Uterus (tissue), 4 donors: ENCODE measurements around the gene CCL16. TPM values are rescaled to one million over a fixed set of nuclear protein-coding genes. Genes with fewer than 3 reads are reported as not detected.
"Not testable (repeated sequence)": the region's sequence is repeated elsewhere in the genome, so short reads cannot be mapped to it uniquely, and the experiment has no call there.

Source experiments
- DNase-seq, 2 donors: peaks; one replicate each; pipeline ENCODE4 v3.0.0-alpha.2; 2019 to 2020
- H3K27ac ChIP-seq, 2 donors: fragments of 200-600 bp; sonication (generic); 1 replicate in 1 of 2; 2 replicates in 1 of 2; pipeline ENCODE4 v1.5.1; 2016 to 2018
- H3K27me3 ChIP-seq, 2 donors: fragments of 200-600 bp; sonication (generic); one replicate each; pipeline ENCODE4 v1.5.1; 2018 to 2019; ENCODE audit warnings: control low read depth in 1 of 2
- H3K36me3 ChIP-seq, 2 donors: fragments of 200-600 bp; sonication (generic); one replicate each; pipeline ENCODE4 v1.5.1; 2019; ENCODE audit warnings: control low read depth in 1 of 2
- H3K4me1 ChIP-seq, 2 donors: fragments of 200-600 bp; sonication (generic); one replicate each; pipeline ENCODE4 v1.5.1; 2018 to 2019; ENCODE audit warnings: control low read depth in 1 of 2
- H3K4me3 ChIP-seq, 2 donors: fragments of 200-600 bp; sonication (generic); 1 replicate in 1 of 2; 2 replicates in 1 of 2; pipeline ENCODE4 v1.5.1; 2018 to 2019; ENCODE audit warnings: mild to moderate bottlenecking in 1 of 2
- H3K9me3 ChIP-seq, 2 donors: fragments of 200-600 bp; sonication (generic); one replicate each; pipeline ENCODE4 v1.5.1; 2019; ENCODE audit warnings: control low read depth in 1 of 2
- POLR2A ChIP-seq, 2 donors: fragments of 450-650 bp; IDR thresholded peaks; one replicate each; pipeline ENCODE4 v1.6.1; 2016; ENCODE audit warnings: antibody characterized with exemption in 2 of 2, mild to moderate bottlenecking in 1 of 2, moderate library complexity in 1 of 2
- intact Hi-C: fragments of 100-400 bp; cut with DNase I; formaldehyde crosslinking; loops from one replicate; pipeline ENCODE4 v1.15.1; 2023; ENCODE audit warnings: low total_unique reads
- total RNA-seq, 4 donors: library from RNA; depleted of rRNA in 3 of 4; stranded (reverse); fragments of >200 nt in 3 of 4; gene quantifications; one replicate each; pipeline versions ENCODE4 v1.1.0 to v1.2.4, GENCODE V29; 2014 to 2023
- TF ChIP-seq, protein P1 (sequence below), 4 experiments: fragments of 200-600 bp in 2 of 4; fragments of 450-650 bp in 2 of 4; sonication (generic) in 2 of 4; IDR thresholded peaks; one replicate each; pipeline ENCODE4 v1.5.1; 2016 to 2019; ENCODE audit warnings: antibody characterized with exemption in 4 of 4, mild to moderate bottlenecking in 2 of 4, moderate library complexity in 1 of 4
- donor health status: DM: yes; HTN: yes; CAD: no.

CCL16 gene
- total RNA-seq, 4 donors from 2014 or later = 1.6 TPM; not detected in 3

DNA sequence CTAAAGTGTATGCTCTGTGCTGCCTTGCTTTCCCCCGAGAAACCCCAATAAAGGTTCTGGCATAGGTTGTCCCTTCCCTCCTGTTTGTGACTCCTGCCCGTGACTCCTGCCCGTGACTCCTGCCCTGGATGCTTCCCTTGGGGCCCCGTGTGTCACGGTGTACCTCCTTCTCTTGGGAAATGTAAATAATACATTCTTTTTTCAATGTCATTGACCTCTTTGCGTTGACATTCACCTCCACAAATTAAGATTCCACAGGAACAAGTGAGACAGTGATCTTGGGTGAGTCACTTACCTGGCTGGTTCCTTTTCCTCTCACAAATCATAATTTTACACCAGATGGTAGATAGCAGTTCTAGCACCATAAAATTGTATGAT, 19.4 kb upstream of the CCL16 start:
- Histone ChIP-seq H3K4me1 (no peaks in the 10 kb centered on the region), H3K36me3 (no peaks in the 10 kb centered on the region), H3K27ac (no peak overlapping the region), H3K27me3 (no peaks in the 10 kb centered on the region), H3K4me3 (no peak overlapping the region), H3K9me3 (no peaks in the 10 kb centered on the region)
- TF ChIP-seq, protein P1, sequence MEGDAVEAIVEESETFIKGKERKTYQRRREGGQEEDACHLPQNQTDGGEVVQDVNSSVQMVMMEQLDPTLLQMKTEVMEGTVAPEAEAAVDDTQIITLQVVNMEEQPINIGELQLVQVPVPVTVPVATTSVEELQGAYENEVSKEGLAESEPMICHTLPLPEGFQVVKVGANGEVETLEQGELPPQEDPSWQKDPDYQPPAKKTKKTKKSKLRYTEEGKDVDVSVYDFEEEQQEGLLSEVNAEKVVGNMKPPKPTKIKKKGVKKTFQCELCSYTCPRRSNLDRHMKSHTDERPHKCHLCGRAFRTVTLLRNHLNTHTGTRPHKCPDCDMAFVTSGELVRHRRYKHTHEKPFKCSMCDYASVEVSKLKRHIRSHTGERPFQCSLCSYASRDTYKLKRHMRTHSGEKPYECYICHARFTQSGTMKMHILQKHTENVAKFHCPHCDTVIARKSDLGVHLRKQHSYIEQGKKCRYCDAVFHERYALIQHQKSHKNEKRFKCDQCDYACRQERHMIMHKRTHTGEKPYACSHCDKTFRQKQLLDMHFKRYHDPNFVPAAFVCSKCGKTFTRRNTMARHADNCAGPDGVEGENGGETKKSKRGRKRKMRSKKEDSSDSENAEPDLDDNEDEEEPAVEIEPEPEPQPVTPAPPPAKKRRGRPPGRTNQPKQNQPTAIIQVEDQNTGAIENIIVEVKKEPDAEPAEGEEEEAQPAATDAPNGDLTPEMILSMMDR (IDR thresholded peaks at IDR 0.05) = no peak
- no peak for TF ChIP-seq POLR2A (IDR thresholded peaks at IDR 0.05)
- DNase-seq = no peak
- intact Hi-C loops = no loop called here

DNA sequence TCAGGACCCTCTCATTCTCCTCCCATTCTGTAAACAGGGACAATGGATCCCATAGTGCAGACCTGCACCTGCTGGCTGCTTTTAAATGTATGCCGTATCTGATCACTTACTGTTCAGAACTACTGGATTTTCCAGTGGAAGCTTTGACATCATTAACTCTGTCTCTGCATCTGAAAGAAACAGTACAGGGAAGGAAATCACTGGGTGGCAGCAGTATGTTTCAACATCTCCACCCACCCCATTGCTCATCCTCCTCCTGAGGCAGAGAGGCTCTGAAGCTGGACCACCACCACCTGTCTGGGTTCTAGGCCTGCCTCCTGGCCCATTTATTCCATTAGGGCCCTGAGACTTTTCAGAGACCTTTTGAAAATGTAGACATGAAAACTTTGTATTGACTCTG, 17.5 kb upstream of the CCL16 start:
- no peaks in the 10 kb centered on the region for H3K4me1 ChIP-seq
- no peak overlapping the region for H3K27ac ChIP-seq
- TF ChIP-seq, protein P1 (IDR thresholded peaks at IDR 0.05) = no peak
- TF ChIP-seq POLR2A (IDR thresholded peaks at IDR 0.05) = no peak

DNA sequence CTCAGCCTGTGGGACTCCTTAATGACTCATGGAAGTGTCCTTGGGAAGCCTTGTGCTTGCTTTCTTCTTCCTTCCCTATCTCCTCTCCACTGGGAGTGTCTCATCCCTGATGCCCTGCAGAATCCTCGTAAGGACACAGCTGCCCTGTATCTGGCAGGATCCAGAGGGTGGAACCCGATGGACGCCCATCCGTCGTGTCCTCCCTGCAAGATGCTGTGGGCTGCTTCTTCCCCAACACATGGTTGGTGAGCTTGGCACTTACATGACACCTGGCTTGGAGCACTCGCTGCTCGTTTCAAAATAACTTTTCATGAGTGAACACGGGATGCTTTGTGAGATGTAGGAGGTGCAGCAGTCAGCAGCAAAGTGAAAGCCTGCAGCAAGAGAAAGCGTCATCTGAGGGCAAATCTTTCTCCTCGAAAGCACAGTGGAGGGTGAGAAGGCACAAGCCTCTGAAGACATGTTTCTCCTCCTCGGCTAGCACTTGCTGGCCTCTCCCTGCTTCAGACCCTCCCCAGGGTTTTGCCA, 16.8 kb upstream of the CCL16 start:
- TF ChIP-seq POLR2A (IDR thresholded peaks at IDR 0.05) = no peak
- TF ChIP-seq, protein P1 (IDR thresholded peaks at IDR 0.05) = no peak
- no peaks in the 10 kb centered on the region for H3K4me1 ChIP-seq
- no peak for DNase-seq
- no peak overlapping the region for H3K4me3 ChIP-seq
- intact Hi-C loops = no loop called here
- H3K27me3 ChIP-seq = no peaks in the 10 kb centered on the region
- H3K9me3 ChIP-seq = no peaks in the 10 kb centered on the region
- no peaks in the 10 kb centered on the region for H3K36me3 ChIP-seq
- H3K27ac ChIP-seq = no peak overlapping the region

More for the DNA sequence above, 17.5 kb upstream of the CCL16 start:
- intact Hi-C loops = no loop called here
- Histone ChIP-seq H3K36me3 (no peaks in the 10 kb centered on the region), H3K9me3 (no peaks in the 10 kb centered on the region), H3K27me3 (no peaks in the 10 kb centered on the region), H3K4me3 (no peak overlapping the region)
- no peak for DNase-seq

DNA sequence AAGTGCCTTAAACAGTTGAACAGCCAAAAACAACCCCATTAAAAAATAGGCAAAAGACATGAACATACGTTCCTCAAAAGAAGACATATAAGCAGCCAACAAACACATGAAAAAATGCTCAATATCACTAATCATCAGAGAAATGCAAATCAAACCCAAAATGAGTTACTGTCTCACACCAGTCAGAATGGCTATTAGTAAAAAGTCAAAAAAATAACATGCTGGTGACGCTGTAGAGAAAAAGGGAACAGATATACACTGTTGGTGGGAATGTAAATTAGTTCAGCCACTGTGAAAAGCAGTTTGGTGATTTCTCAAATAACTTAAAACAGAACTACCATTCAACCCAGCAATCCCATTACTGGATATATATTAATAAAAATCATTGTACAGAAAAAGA, 14.0 kb upstream of the CCL16 start:
- intact Hi-C loops = not testable (repeated sequence)

DNA sequence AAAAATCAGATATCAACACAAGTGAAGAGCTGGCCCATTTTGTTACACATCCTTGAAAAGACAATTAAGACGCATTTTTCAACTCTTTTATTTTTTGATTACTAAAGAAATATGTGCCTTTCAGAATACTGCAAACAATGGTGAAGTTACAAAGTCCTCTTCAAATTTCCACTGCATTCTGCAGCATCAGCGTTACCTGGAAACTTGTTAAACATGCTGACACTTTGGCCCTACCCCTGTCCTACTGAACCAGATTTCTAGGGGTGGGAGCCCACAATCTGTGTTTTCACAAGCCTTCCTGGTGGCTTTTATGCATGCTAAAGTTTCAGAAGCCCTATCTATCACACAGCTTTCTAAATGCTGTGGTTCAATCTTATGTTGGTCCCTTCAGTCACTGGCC, 9.8 kb upstream of the CCL16 start:
- intact Hi-C loops = no loop called here
- Histone ChIP-seq H3K4me3 (no peak overlapping the region), H3K36me3 (no peaks in the 10 kb centered on the region), H3K4me1 (no peaks in the 10 kb centered on the region), H3K9me3 (no peaks in the 10 kb centered on the region), H3K27ac (no peak overlapping the region), H3K27me3 (no peaks in the 10 kb centered on the region)
- TF ChIP-seq, protein P1 (IDR thresholded peaks at IDR 0.05) = no peak
- TF ChIP-seq POLR2A (IDR thresholded peaks at IDR 0.05) = no peak
- DNase-seq = no peak

More for the DNA sequence above, 14.0 kb upstream of the CCL16 start:
- H3K27ac ChIP-seq, H3K4me1 ChIP-seq, H3K27me3 ChIP-seq, H3K4me3 ChIP-seq, H3K9me3 ChIP-seq, H3K36me3 ChIP-seq, DNase-seq: not testable (repeated sequence)

DNA sequence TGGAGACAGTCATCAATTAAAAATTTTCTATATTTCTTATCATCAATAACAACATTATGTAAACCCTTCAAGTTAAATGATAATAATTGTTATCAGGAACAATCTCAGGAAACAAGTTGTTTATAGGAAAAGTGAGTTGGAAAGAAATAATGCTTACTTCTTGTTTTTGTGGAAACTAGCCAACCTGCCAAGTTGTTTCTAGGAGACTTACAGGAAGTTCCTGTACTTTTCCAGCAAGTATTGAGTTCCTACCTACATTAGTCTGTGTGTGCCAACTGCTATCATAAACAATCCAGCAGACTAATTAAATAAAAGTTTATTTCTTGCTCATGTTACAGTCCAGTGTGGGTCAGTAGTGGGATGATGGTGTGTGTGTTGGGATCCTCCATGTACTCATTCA, 6.9 kb upstream of the CCL16 start:
- Histone ChIP-seq H3K9me3 (no peaks in the 10 kb centered on the region), H3K4me1 (no peaks in the 10 kb centered on the region), H3K27me3 (no peaks in the 10 kb centered on the region), H3K4me3 (no peak overlapping the region), H3K27ac (peak overlapping the region in 1 of 2 donors; percentile 52), H3K36me3 (no peaks in the 10 kb centered on the region)
- TF ChIP-seq, protein P1 (IDR thresholded peaks at IDR 0.05) = no peak
- TF ChIP-seq POLR2A (IDR thresholded peaks at IDR 0.05) = no peak
- DNase-seq = no peak
- intact Hi-C loops = no loop called here
